GM12891 (cell line): ENCODE measurements around the gene ELOVL6.

Experiments used
- POLR2A ChIP-seq: IDR thresholded peaks from 2 replicates; pipeline ENCODE4 v1.6.1; 2011; ENCODE audit warnings: low read depth, low read length, control low read depth
- TAF1 ChIP-seq: IDR thresholded peaks from 2 replicates; pipeline ENCODE4 v1.6.1; 2011; ENCODE audit warnings: low read depth, low read length, control low read depth

GRCh38 chr4:110196206-110196870 is 2.1 kb downstream of the ELOVL6 start:
- no peak for TF ChIP-seq POLR2A
- no peak for TF ChIP-seq TAF1
